HCT116 (cell line): ENCODE results near the gene TMEM130. TPM values are rescaled to one million over a fixed set of nuclear protein-coding genes. Genes with fewer than 3 reads are reported as not detected.

ENCODE experiments used
- ATAC-seq: fragments of 200-7000 bp; cut with Tn5 transposase; 2 replicates; pipeline ENCODE4 v1.9.1; 2020; ENCODE audit warnings: mild to moderate bottlenecking, moderate library complexity
- BruUV-seq: library from RNA; stranded (reverse); fragments of 400-500 nt; replicated peaks from 2 replicates; lab custom pipeline; 2021; lab: Mats Ljungman, UMichigan
- CTCF ChIA-PET: fragments of 300-600 bp; sonication (Branson Sonifier 250); formaldehyde crosslinking; loops from one replicate; lab custom pipeline; 2021; ENCODE audit warnings: antibody characterized with exemption; lab: Charles Lee
- POLR2A ChIA-PET: fragments of 300-600, 350-600 bp; sonication (Branson Sonifier 250); formaldehyde crosslinking; loops from one replicate; lab custom pipeline; 2021; ENCODE audit warnings: antibody characterized with exemption; lab: Charles Lee
- RAD21 ChIA-PET, 2 experiments: fragments of 300-600 bp; sonication (Branson Sonifier 250); formaldehyde crosslinking; loops; one replicate each; lab custom pipeline; 2023; ENCODE audit warnings: low total read pairs in 2 of 2; ENCODE audit not compliant: uncharacterized antibody in 2 of 2, unreplicated experiment in 2 of 2, low non-redundant PET in 1 of 2; lab: Charles Lee
- DNase-seq: peaks from one replicate; pipeline ENCODE4 v3.0.0-alpha.2; 2010; ENCODE audit warnings: low read depth, low spot score
- H2AFZ ChIP-seq: fragments of 200-600 bp; shearing (Covaris generic), sonication (generic); 2 replicates; pipeline ENCODE4 v1.6.1; 2017; ENCODE audit warnings: low read depth, mixed run types, mixed read lengths, antibody characterized with exemption, low read length; ENCODE audit not compliant: poor library complexity, severe bottlenecking
- H3K27ac ChIP-seq: 2 replicates; pipeline ENCODE4 v1.5.1; 2012; ENCODE audit warnings: low read depth, low read length
- H3K27me3 ChIP-seq: fragments of 200-600 bp; sonication (generic); 2 replicates; pipeline ENCODE4 v1.6.1; 2016; ENCODE audit warnings: mixed run types, low read length, mixed read lengths; ENCODE audit not compliant: insufficient read depth
- H3K36me3 ChIP-seq, 2 experiments: fragments of 200-500 bp in 1 of 2; fragments of 200-600 bp in 1 of 2; sonication (Bioruptor generic) in 1 of 2; sonication (generic) in 1 of 2; 2 replicates each; pipeline versions ENCODE4 v1.5.1 to v1.6.1; 2014 to 2016; ENCODE audit warnings: low read length in 2 of 2, inconsistent platforms in 1 of 2, mixed read lengths in 1 of 2, mixed run types in 1 of 2; ENCODE audit not compliant: insufficient read depth in 2 of 2, control insufficient read depth in 1 of 2
- H3K4me1 ChIP-seq, 2 experiments: fragments of 200-600 bp in 1 of 2; sonication (generic) in 1 of 2; 2 replicates each; pipeline versions ENCODE4 v1.5.1 to v1.6.1; 2012 to 2017; ENCODE audit warnings: low read length in 2 of 2, inconsistent platforms in 1 of 2, mild to moderate bottlenecking in 1 of 2, mixed read lengths in 1 of 2, mixed run types in 1 of 2, moderate library complexity in 1 of 2; ENCODE audit not compliant: insufficient read depth in 2 of 2, control insufficient read depth in 1 of 2
- H3K4me2 ChIP-seq: fragments of 200-600 bp; sonication (generic); 2 replicates; pipeline ENCODE4 v1.6.1; 2017; ENCODE audit warnings: mixed run types, low read length, mixed read lengths
- H3K4me3 ChIP-seq, 2 experiments: fragments of 200-600 bp in 1 of 2; sonication (generic) in 1 of 2; replicated peaks in 1 of 2; 2 replicates each; pipeline ENCODE4 v1.5.1; 2011 to 2016; ENCODE audit warnings: low read length in 2 of 2, control low read depth in 1 of 2, low read depth in 1 of 2, mild to moderate bottlenecking in 1 of 2, mixed read lengths in 1 of 2, mixed run types in 1 of 2
- H3K79me2 ChIP-seq: fragments of 200-600 bp; sonication (generic); 2 replicates; pipeline ENCODE4 v1.6.1; 2017; ENCODE audit warnings: mild to moderate bottlenecking, mixed run types, low read length, moderate library complexity, mixed read lengths; ENCODE audit not compliant: insufficient read depth
- H3K9ac ChIP-seq: fragments of 200-600 bp; sonication (generic); 2 replicates; pipeline ENCODE4 v1.6.1; 2016; ENCODE audit warnings: low read length, mixed read lengths
- H3K9me2 ChIP-seq: fragments of 200-600 bp; sonication (generic), shearing (Covaris generic); 2 replicates; pipeline ENCODE4 v1.6.1; 2017; ENCODE audit warnings: mixed run types, mild to moderate bottlenecking, moderate library complexity; ENCODE audit not compliant: insufficient read depth
- H3K9me3 ChIP-seq, 2 experiments: fragments of 200-500 bp in 1 of 2; fragments of 200-600 bp in 1 of 2; sonication (Bioruptor generic) in 1 of 2; sonication (generic) in 1 of 2; 2 replicates each; pipeline ENCODE4 v1.6.1; 2014 to 2017; ENCODE audit warnings: low read length in 2 of 2, mixed read lengths in 2 of 2, inconsistent platforms in 1 of 2, low read depth in 1 of 2, mild to moderate bottlenecking in 1 of 2, mixed run types in 1 of 2, moderate library complexity in 1 of 2; ENCODE audit not compliant: control insufficient read depth in 1 of 2, insufficient read depth in 1 of 2
- H4K20me1 ChIP-seq: fragments of 200-600 bp; sonication (generic), shearing (Covaris generic); 2 replicates; pipeline ENCODE4 v1.6.1; 2017; ENCODE audit warnings: mixed run types, mild to moderate bottlenecking, moderate library complexity; ENCODE audit not compliant: insufficient read depth
- CEBPB ChIP-seq: IDR thresholded peaks from 2 replicates; pipeline ENCODE4 v1.6.1; 2012; ENCODE audit warnings: low read depth
- ELF1 ChIP-seq: IDR thresholded peaks from 2 replicates; pipeline ENCODE4 v1.6.1; 2012; ENCODE audit warnings: low read depth, borderline replicate concordance
- SP1 ChIP-seq: IDR thresholded peaks from 2 replicates; pipeline ENCODE4 v1.6.1; 2012; ENCODE audit warnings: low read depth
- ZNF274 ChIP-seq: fragments of 200-500 bp; sonication (Bioruptor generic); IDR thresholded peaks from 2 replicates; pipeline ENCODE4 v1.6.1; 2014; ENCODE audit warnings: mild to moderate bottlenecking, low read depth, low read length, inconsistent platforms
- intact Hi-C: fragments of 100-400 bp; cut with micrococcal nuclease; formaldehyde crosslinking; loops from 2 replicates; pipeline ENCODE4 v1.10.0; 2022
- total RNA-seq: library from RNA; stranded (reverse); gene quantifications from one replicate; pipeline ENCODE4 v1.2.1, GENCODE V29; 2021; ENCODE audit not compliant: unreplicated experiment
- TF ChIP-seq, protein P1 (sequence below): IDR thresholded peaks from 2 replicates; pipeline ENCODE4 v1.6.1; 2012; ENCODE audit warnings: low read depth

TMEM130 gene
- total RNA-seq, 1 experiment from 2014 or later: not detected

DNA sequence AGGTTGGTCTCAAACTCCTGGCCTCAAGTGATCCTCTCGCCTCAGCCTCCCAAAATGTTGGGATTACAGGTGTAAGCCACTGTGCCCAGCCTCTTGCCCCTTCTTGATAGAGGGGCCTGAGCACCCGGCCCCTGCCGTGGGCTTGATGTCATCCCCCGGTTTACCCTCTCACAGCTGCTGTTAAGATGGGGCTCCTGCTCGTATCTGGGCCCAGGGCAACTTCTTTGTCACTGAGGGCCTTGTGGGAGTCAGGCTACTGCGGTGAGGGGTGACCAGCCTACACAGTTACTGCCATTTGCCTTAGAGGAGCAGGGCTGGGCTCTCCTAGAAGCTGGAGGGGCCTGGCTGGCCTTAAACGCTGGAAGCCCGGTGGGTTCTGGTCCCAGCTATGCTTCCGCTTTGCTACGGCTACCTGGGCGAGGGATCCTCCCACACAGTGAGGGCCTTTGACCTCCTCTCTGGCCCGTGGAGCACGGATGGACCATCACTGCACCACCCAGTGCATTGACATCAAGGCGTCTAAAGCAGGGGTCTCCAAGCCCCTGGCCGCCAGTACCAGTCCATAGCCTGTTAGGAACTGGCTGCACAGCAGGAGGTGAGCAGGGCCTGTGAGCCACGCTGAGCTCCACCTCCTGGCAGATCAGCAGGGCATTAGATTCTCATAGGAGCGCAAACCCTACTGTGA lies 1.1 kb upstream of the TMEM130 start:
- ChIA-PET POLR2A (no interaction called here), CTCF (interaction anchor here (0.6 to 2.5 kb wide), 4 partner anchors 9 to 450 kb away, joined by 3 to 10 read pairs (median 4); no protein-coding TSS in a partner anchor), RAD21 (no interaction called here)
- Histone ChIP-seq H3K36me3 (no peaks in the 10 kb centered on the region), H3K9me3 (no peaks in the 10 kb centered on the region), H3K9ac (no peak overlapping the region), H3K27ac (no peak overlapping the region), H3K4me1 (peaks cover 18 to 34% of the 10 kb centered on the region in 2 experiments), H4K20me1 (no peaks in the 10 kb centered on the region), H3K79me2 (no peaks in the 10 kb centered on the region), H2AFZ (no peak overlapping the region), H3K27me3 (no peaks in the 10 kb centered on the region), H3K4me3 (no peak overlapping the region), H3K9me2 (no peaks in the 10 kb centered on the region), H3K4me2 (peak overlapping the region; percentile 57)
- ATAC-seq (no peak), DNase-seq (no peak)
- no peak for TF ChIP-seq ZNF274
- BruUV-seq: no TSS peak
- intact Hi-C loops: no loop called here

DNA sequence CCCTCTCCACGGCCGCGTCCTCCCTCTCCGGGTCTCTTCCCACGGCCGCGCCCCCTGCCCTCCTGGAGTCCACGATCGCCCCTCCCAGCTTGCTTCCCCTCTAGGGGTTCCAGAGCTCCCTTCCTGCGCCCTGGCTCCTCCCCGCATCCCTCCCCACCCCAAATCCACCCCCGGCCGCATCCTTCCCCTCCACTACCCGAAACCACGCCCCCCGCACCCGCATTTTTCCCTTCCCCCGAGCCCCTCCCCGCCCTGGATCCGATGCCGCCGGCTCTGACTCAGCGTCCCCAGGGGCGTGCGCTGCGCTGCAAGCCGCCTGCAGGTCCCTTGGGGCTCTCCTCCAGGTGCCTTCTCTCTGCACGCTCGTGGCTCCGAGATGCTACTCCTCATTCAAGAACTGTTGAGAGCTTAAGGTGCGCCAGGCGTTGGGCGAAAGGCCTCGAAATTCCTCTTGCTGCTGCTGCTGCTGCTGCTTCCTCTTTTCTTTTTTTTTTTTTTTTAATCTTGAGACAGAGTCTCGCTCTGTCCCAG lies 372 bp upstream of the TMEM130 start:
- Histone ChIP-seq H3K27me3 (no peaks in the 10 kb centered on the region), H3K4me1 (peaks cover 24 to 37% of the 10 kb centered on the region in 2 experiments), H3K79me2 (no peaks in the 10 kb centered on the region), H3K27ac (no peak overlapping the region), H4K20me1 (no peaks in the 10 kb centered on the region), H2AFZ (no peak overlapping the region), H3K36me3 (no peaks in the 10 kb centered on the region), H3K4me2 (peak overlapping the region; percentile 57), H3K9me2 (no peaks in the 10 kb centered on the region), H3K9ac (no peak overlapping the region), H3K9me3 (no peaks in the 10 kb centered on the region), H3K4me3 (0 out of 4 replicates have a peak overlapping the region, but pooled peaks of 1 of the 2 experiments have one; percentile 16)
- RAD21 ChIA-PET: no interaction called here
- no TSS peak for BruUV-seq
- CTCF ChIA-PET: interaction anchor here (0.6 kb wide), 1 partner anchor 257 kb away, joined by 3 read pairs; no protein-coding TSS in a partner anchor
- peak; percentile 75 for ATAC-seq
- TF ChIP-seq, protein P1, sequence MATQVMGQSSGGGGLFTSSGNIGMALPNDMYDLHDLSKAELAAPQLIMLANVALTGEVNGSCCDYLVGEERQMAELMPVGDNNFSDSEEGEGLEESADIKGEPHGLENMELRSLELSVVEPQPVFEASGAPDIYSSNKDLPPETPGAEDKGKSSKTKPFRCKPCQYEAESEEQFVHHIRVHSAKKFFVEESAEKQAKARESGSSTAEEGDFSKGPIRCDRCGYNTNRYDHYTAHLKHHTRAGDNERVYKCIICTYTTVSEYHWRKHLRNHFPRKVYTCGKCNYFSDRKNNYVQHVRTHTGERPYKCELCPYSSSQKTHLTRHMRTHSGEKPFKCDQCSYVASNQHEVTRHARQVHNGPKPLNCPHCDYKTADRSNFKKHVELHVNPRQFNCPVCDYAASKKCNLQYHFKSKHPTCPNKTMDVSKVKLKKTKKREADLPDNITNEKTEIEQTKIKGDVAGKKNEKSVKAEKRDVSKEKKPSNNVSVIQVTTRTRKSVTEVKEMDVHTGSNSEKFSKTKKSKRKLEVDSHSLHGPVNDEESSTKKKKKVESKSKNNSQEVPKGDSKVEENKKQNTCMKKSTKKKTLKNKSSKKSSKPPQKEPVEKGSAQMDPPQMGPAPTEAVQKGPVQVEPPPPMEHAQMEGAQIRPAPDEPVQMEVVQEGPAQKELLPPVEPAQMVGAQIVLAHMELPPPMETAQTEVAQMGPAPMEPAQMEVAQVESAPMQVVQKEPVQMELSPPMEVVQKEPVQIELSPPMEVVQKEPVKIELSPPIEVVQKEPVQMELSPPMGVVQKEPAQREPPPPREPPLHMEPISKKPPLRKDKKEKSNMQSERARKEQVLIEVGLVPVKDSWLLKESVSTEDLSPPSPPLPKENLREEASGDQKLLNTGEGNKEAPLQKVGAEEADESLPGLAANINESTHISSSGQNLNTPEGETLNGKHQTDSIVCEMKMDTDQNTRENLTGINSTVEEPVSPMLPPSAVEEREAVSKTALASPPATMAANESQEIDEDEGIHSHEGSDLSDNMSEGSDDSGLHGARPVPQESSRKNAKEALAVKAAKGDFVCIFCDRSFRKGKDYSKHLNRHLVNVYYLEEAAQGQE: no peak
- TF ChIP-seq CEBPB (no peak), SP1 (no peak), ELF1 (no peak)
- intact Hi-C loops: no loop called here
- POLR2A ChIA-PET: no interaction called here
- no peak for DNase-seq
